CD14-positive monocyte (primary cell): Measurements from ENCODE around the gene NACC1. TPM values are rescaled to one million over a fixed set of nuclear protein-coding genes. Genes with fewer than 3 reads are reported as not detected.

Experiments
- DNase-seq, 3 donors: peaks; one replicate each; pipeline ENCODE4 v3.0.0-alpha.2; 2011 to 2022
- H2AFZ ChIP-seq: 2 replicates; pipeline ENCODE4 v1.6.0; 2012; ENCODE audit warnings: mild to moderate bottlenecking, low read depth, low read length, inconsistent platforms; ENCODE audit not compliant: insufficient read depth, poor library complexity, severe bottlenecking
- H3K27ac ChIP-seq, 2 donors: 1 replicate in 1 of 2; 2 replicates in 1 of 2; pipeline ENCODE4 v1.5.1; 2012 to 2013; ENCODE audit warnings: low read length in 2 of 2, control low read depth in 1 of 2, inconsistent platforms in 1 of 2, low read depth in 1 of 2, mild to moderate bottlenecking in 1 of 2
- H3K27me3 ChIP-seq, 2 donors: one replicate each; pipeline versions ENCODE4 v1.6.0 to v1.6.1; 2011 to 2013; ENCODE audit warnings: low read length in 2 of 2; ENCODE audit not compliant: control insufficient read depth in 2 of 2, insufficient read depth in 2 of 2
- H3K36me3 ChIP-seq, 2 donors: replicated peaks in 1 of 2; 1 replicate in 1 of 2; 2 replicates in 1 of 2; pipeline versions ENCODE4 v1.5.1 to v1.6.1; 2012 to 2013; ENCODE audit warnings: low read length in 2 of 2, control low read depth in 1 of 2, inconsistent platforms in 1 of 2, mild to moderate bottlenecking in 1 of 2; ENCODE audit not compliant: insufficient read depth in 2 of 2, control insufficient read depth in 1 of 2
- H3K4me1 ChIP-seq, 2 donors: 1 replicate in 1 of 2; 2 replicates in 1 of 2; pipeline versions ENCODE4 v1.5.1 to v1.6.1; 2012 to 2013; ENCODE audit warnings: low read length in 2 of 2, control low read depth in 1 of 2, inconsistent platforms in 1 of 2, mild to moderate bottlenecking in 1 of 2, moderate library complexity in 1 of 2; ENCODE audit not compliant: insufficient read depth in 2 of 2, control insufficient read depth in 1 of 2
- H3K4me2 ChIP-seq: replicated peaks from 2 replicates; pipeline ENCODE3; 2012; ENCODE audit warnings: low read length, moderate library complexity, mild to moderate bottlenecking; ENCODE audit not compliant: poor library complexity, severe bottlenecking; ENCODE audit errors: extremely low read depth
- H3K4me3 ChIP-seq, 3 experiments: fragments of 200-600 bp in 1 of 3; sonication (generic) in 1 of 3; replicated peaks in 1 of 3; 1 replicate in 2 of 3; 2 replicates in 1 of 3; pipeline ENCODE4 v1.5.1; 2011 to 2013; ENCODE audit warnings: low read length in 3 of 3, mild to moderate bottlenecking in 3 of 3, control low read depth in 2 of 3, low read depth in 2 of 3, inconsistent platforms in 1 of 3, moderate library complexity in 1 of 3
- H3K79me2 ChIP-seq: 2 replicates; pipeline ENCODE4 v1.6.0; 2012; ENCODE audit warnings: mild to moderate bottlenecking, control low read depth, inconsistent platforms, low read length, moderate library complexity; ENCODE audit not compliant: insufficient read depth
- H3K9ac ChIP-seq: 2 replicates; pipeline ENCODE4 v1.6.0; 2017; ENCODE audit warnings: low read length, mild to moderate bottlenecking; ENCODE audit not compliant: insufficient read depth, poor library complexity, severe bottlenecking
- H3K9me3 ChIP-seq, 2 donors: replicated peaks in 1 of 2; 1 replicate in 1 of 2; 2 replicates in 1 of 2; pipeline versions ENCODE4 v1.5.1 to v1.6.1; 2012 to 2013; ENCODE audit warnings: low read length in 2 of 2, control low read depth in 1 of 2; ENCODE audit not compliant: control insufficient read depth in 1 of 2, insufficient read depth in 1 of 2
- H4K20me1 ChIP-seq: 2 replicates; pipeline ENCODE4 v1.6.0; 2012; ENCODE audit warnings: mild to moderate bottlenecking, low read length, control low read depth, moderate library complexity; ENCODE audit not compliant: insufficient read depth
- H3K27ac Mint-ChIP-seq, 7 donors: one replicate each; pipeline ENCODE4 v1.8.0; 2020; ENCODE audit warnings: mild to moderate bottlenecking in 7 of 7, mixed read lengths in 7 of 7, moderate library complexity in 6 of 7, inconsistent platforms in 2 of 7
- H3K27me3 Mint-ChIP-seq, 3 donors: one replicate each; pipeline ENCODE4 v1.8.0; 2021 to 2022; ENCODE audit warnings: low read depth in 3 of 3, mild to moderate bottlenecking in 3 of 3, mixed read lengths in 3 of 3, moderate library complexity in 3 of 3, inconsistent platforms in 1 of 3
- H3K36me3 Mint-ChIP-seq, 2 donors: one replicate each; pipeline ENCODE4 v1.8.0; 2020; ENCODE audit warnings: mixed read lengths in 2 of 2, inconsistent platforms in 1 of 2, mild to moderate bottlenecking in 1 of 2
- H3K4me1 Mint-ChIP-seq: one replicate; pipeline ENCODE4 v1.8.0; 2020; ENCODE audit warnings: mild to moderate bottlenecking, mixed read lengths
- H3K4me3 Mint-ChIP-seq, 2 donors: one replicate each; pipeline ENCODE4 v1.8.0; 2020; ENCODE audit warnings: mild to moderate bottlenecking in 2 of 2, mixed read lengths in 2 of 2, moderate library complexity in 1 of 2
- H3K9me3 Mint-ChIP-seq, 7 donors: one replicate each; pipeline ENCODE4 v1.8.0; 2020 to 2022; ENCODE audit warnings: mixed read lengths in 7 of 7, mild to moderate bottlenecking in 6 of 7, moderate library complexity in 6 of 7, inconsistent platforms in 2 of 7
- WGBS: methylation state at CpG from one replicate; pipeline ENCODE4 v1.1.5; 2013; ENCODE audit warnings: missing lambda C conversion rate; ENCODE audit not compliant: insufficient coverage; 5-methylcytosine and 5-hydroxymethylcytosine counted together
- intact Hi-C, 2 donors: fragments of 100-400 bp; cut with micrococcal nuclease; formaldehyde crosslinking; loops; one replicate each; pipeline versions ENCODE4 v1.15.0 to v1.15.1; 2023
- polyA plus RNA-seq, 3 donors: library from polyadenylated mRNA; depleted of rRNA in 1 of 3; unstranded in 2 of 3; stranded (reverse) in 1 of 3; fragments of 300-500 nt in 2 of 3; fragments of >200 nt in 1 of 3; fragmentation: Illumina TruSeq in 2 of 3; gene quantifications; 1 replicate in 2 of 3; 2 replicates in 1 of 3; pipeline ENCODE4 v1.2.3, GENCODE V29; 2012 to 2021
- TF ChIP-seq, protein P1 (sequence below): fragments of 200-600 bp; IDR thresholded peaks from one replicate; pipeline ENCODE4 v1.8.0; 2022; ENCODE audit warnings: antibody characterized with exemption, mild to moderate bottlenecking

Gene NACC1
- polyA plus RNA-seq, 3 donors: 1.1 to 20.1 (median 2.2) TPM

DNA sequence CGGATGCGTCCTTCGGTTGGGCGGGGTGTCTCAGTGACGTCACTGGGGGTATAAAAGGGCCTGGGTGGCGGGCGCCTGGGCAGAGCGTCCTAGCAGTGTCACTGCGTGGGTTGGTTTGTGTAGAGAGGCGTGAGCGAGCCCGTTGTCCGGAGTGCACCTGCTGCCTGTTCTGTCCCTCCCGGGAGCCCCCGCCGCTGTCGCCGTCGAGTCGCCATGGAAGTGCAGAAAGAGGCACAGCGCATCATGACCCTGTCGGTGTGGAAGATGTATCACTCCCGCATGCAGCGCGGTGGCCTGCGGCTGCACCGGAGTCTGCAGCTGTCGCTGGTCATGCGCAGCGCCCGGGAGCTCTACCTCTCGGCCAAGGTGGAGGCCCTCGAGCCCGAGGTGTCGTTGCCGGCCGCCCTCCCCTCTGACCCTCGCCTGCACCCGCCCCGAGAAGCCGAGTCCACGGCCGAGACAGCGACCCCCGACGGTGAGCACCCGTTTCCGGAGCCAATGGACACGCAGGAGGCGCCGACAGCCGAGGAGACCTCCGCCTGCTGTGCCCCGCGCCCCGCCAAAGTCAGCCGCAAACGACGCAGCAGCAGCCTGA lies 35.0 kb downstream of the NACC1 start:
- Mint-ChIP-seq H3K4me3 (peak overlapping the region; percentile 98 to 99), H3K27me3 (peaks cover 0 to 13% (median 2%) of the 10 kb centered on the region in 3 donors), H3K4me1 (peaks cover 38% of the 10 kb centered on the region), H3K9me3 (peaks cover 0 to 9% (median 2%) of the 10 kb centered on the region in 7 donors), H3K36me3 (peaks cover 6 to 21% of the 10 kb centered on the region in 2 donors), H3K27ac (peak overlapping the region; percentile 96 to 99 (median 98))
- intact Hi-C loops: loop anchor here (2.0 to 10.0 kb wide), 6 partner anchors 14 to 692 kb away; partner anchors contain the start of genes LYL1 (in 2 of the 2), JUNB (in 1 of the 2), NACC1 (in 1 of the 2) and RAD23A (in 1 of the 2)
- H3K9me3 ChIP-seq: no peaks in the 10 kb centered on the region
- peak overlapping the region; percentile 90 to 100 (median 99) for H3K4me3 ChIP-seq
- H3K4me2 ChIP-seq: peak overlapping the region; percentile 86
- peaks cover 0 to 12% of the 10 kb centered on the region in 2 donors for H3K36me3 ChIP-seq
- H3K27me3 ChIP-seq: no peaks in the 10 kb centered on the region
- H3K4me1 ChIP-seq: peaks cover 40 to 53% of the 10 kb centered on the region in 2 donors
- H3K79me2 ChIP-seq: peaks cover 66% of the 10 kb centered on the region
- WGBS: under 1% methylated on average over 59 of the region's 59 CpGs
- peak overlapping the region; percentile 95 to 96 for H3K27ac ChIP-seq
- H3K9ac ChIP-seq: peak overlapping the region; percentile 99
- H4K20me1 ChIP-seq: peaks cover 49% of the 10 kb centered on the region
- peak; percentile 92 to 98 (median 96) for DNase-seq
- H2AFZ ChIP-seq: no peak overlapping the region
- TF ChIP-seq, protein P1, sequence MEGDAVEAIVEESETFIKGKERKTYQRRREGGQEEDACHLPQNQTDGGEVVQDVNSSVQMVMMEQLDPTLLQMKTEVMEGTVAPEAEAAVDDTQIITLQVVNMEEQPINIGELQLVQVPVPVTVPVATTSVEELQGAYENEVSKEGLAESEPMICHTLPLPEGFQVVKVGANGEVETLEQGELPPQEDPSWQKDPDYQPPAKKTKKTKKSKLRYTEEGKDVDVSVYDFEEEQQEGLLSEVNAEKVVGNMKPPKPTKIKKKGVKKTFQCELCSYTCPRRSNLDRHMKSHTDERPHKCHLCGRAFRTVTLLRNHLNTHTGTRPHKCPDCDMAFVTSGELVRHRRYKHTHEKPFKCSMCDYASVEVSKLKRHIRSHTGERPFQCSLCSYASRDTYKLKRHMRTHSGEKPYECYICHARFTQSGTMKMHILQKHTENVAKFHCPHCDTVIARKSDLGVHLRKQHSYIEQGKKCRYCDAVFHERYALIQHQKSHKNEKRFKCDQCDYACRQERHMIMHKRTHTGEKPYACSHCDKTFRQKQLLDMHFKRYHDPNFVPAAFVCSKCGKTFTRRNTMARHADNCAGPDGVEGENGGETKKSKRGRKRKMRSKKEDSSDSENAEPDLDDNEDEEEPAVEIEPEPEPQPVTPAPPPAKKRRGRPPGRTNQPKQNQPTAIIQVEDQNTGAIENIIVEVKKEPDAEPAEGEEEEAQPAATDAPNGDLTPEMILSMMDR: peak; percentile 30

DNA sequence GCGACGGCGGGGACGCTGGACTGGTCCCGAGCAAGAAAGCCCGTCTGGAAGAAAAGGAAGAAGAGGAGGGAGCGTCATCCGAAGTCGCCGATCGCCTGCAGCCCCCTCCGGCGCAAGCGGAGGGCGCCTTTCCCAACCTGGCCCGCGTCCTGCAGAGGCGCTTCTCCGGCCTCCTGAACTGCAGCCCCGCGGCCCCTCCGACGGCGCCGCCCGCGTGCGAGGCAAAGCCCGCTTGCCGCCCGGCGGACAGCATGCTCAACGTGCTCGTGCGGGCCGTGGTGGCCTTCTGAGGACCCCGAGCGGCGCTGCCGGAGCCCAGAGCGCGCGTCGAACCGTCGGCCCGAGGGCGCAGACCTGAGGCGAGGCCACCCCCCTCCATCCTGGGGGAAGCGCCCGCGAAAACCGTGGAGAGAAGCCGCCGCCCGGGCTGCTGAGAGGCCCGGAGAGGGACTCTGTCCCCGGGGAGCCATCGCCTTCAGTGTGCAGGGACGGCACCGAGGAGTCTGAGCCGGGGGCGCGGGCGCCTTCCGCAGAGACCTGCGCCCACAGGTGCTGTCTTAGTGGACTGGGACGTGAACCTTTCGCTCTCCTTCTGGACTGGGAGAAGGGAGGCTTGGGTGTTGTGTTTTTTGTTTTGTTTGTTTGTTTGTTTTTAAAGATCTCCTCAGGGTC lies 35.6 kb downstream of the NACC1 start:
- H2AFZ ChIP-seq: no peak overlapping the region
- TF ChIP-seq, protein P1: peak; percentile 18
- peaks cover 0 to 12% of the 10 kb centered on the region in 2 donors for H3K36me3 ChIP-seq
- H3K4me1 Mint-ChIP-seq: peaks cover 39% of the 10 kb centered on the region
- H3K27ac ChIP-seq: peak overlapping the region; percentile 95 to 96
- DNase-seq: peak in 1 of 3 donors; percentile 6
- H3K9ac ChIP-seq: peak overlapping the region; percentile 99
- peak overlapping the region; percentile 90 to 100 (median 99) for H3K4me3 ChIP-seq
- intact Hi-C loops: loop anchor here (2.0 to 10.0 kb wide), 7 partner anchors 13 to 691 kb away; partner anchors contain the start of genes LYL1 (in 2 of the 2), JUNB (in 1 of the 2), NACC1 (in 1 of the 2) and RAD23A (in 1 of the 2)
- peaks cover 45% of the 10 kb centered on the region for H4K20me1 ChIP-seq
- peak overlapping the region; percentile 96 to 99 (median 98) for H3K27ac Mint-ChIP-seq
- peak overlapping the region; percentile 98 to 99 for H3K4me3 Mint-ChIP-seq
- H3K79me2 ChIP-seq: peaks cover 62% of the 10 kb centered on the region
- peaks cover 6 to 21% of the 10 kb centered on the region in 2 donors for H3K36me3 Mint-ChIP-seq
- peak overlapping the region; percentile 86 for H3K4me2 ChIP-seq
- peaks cover 35 to 48% of the 10 kb centered on the region in 2 donors for H3K4me1 ChIP-seq
- under 1% methylated on average over 67 of the region's 69 CpGs for WGBS
- no peaks in the 10 kb centered on the region for H3K27me3 ChIP-seq
- H3K9me3 Mint-ChIP-seq: peaks cover 0 to 9% (median 2%) of the 10 kb centered on the region in 7 donors
- H3K9me3 ChIP-seq: no peaks in the 10 kb centered on the region
- H3K27me3 Mint-ChIP-seq: peaks cover 0 to 13% (median 2%) of the 10 kb centered on the region in 3 donors
